Glutamatergic neuron (in vitro differentiated cells): ENCODE data around the gene MYO18B. TPM values are rescaled to one million over a fixed set of nuclear protein-coding genes. Genes with fewer than 3 reads are reported as not detected.

Source experiments
- DNase-seq: peaks from one replicate; pipeline ENCODE4 v3.0.0; 2022
- H3K27ac Mint-ChIP-seq: one replicate; pipeline ENCODE4 v1.8.0; 2020; ENCODE audit warnings: mild to moderate bottlenecking, mixed read lengths, inconsistent platforms; ENCODE audit not compliant: unreplicated experiment
- H3K27me3 Mint-ChIP-seq: one replicate; pipeline ENCODE4 v1.8.0; 2020; ENCODE audit warnings: mild to moderate bottlenecking, moderate library complexity, mixed read lengths, inconsistent platforms; ENCODE audit not compliant: unreplicated experiment
- H3K36me3 Mint-ChIP-seq: one replicate; pipeline ENCODE4 v1.8.0; 2020; ENCODE audit warnings: mild to moderate bottlenecking, mixed read lengths, inconsistent platforms; ENCODE audit not compliant: unreplicated experiment
- H3K4me1 Mint-ChIP-seq: one replicate; pipeline ENCODE4 v1.8.0; 2020; ENCODE audit warnings: mild to moderate bottlenecking, low read depth, mixed read lengths, inconsistent platforms; ENCODE audit not compliant: unreplicated experiment
- H3K4me3 Mint-ChIP-seq: one replicate; pipeline ENCODE4 v1.8.0; 2020; ENCODE audit warnings: mild to moderate bottlenecking, mixed read lengths, inconsistent platforms; ENCODE audit not compliant: unreplicated experiment
- H3K9me3 Mint-ChIP-seq: one replicate; pipeline ENCODE4 v1.8.0; 2020; ENCODE audit warnings: mild to moderate bottlenecking, moderate library complexity, mixed read lengths, inconsistent platforms; ENCODE audit not compliant: unreplicated experiment
- total RNA-seq: library from RNA; stranded (reverse); fragmentation: NEBNext Ultra II Directional; extraction: Animal tissue kit (Norgen Biotek cat#: 25700); gene quantifications from one replicate; pipeline ENCODE4 v1.2.1, GENCODE V29; 2021; ENCODE audit not compliant: unreplicated experiment
- TF ChIP-seq, protein P1 (sequence below): fragments of 200-600 bp; sonication (generic); IDR thresholded peaks from one replicate; pipeline ENCODE4 v1.5.0; 2021; ENCODE audit not compliant: partially characterized antibody, unreplicated experiment

MYO18B gene
- total RNA-seq, 1 donor from 2014 or later: 0.25 TPM

DNA sequence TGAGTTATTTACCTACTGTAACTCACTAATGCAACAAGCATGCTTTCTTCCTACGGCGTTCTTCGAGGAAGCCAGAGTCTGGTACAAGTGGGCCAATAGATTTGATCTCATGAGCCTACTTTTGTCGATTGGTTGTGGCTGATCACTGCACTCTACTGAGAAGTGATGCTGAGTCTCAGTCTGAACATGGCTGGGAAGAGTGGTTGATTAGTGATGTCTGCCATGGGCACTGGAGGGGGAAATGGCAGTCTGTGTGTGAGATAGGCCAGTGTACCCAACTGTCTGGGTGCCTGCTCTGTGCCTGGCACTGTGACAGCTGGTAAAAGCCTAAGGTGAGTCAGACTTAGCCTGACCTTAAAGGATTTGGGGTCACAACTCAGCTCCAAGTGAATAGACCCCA, 28.3 kb downstream of the MYO18B start:
- no peak for DNase-seq
- H3K36me3 Mint-ChIP-seq: peaks cover 16% of the 10 kb centered on the region
- H3K9me3 Mint-ChIP-seq: peaks cover 7% of the 10 kb centered on the region
- no peak overlapping the region for H3K4me3 Mint-ChIP-seq
- H3K4me1 Mint-ChIP-seq: peaks cover under 1% of the 10 kb centered on the region
- no peak overlapping the region for H3K27ac Mint-ChIP-seq
- TF ChIP-seq, protein P1, sequence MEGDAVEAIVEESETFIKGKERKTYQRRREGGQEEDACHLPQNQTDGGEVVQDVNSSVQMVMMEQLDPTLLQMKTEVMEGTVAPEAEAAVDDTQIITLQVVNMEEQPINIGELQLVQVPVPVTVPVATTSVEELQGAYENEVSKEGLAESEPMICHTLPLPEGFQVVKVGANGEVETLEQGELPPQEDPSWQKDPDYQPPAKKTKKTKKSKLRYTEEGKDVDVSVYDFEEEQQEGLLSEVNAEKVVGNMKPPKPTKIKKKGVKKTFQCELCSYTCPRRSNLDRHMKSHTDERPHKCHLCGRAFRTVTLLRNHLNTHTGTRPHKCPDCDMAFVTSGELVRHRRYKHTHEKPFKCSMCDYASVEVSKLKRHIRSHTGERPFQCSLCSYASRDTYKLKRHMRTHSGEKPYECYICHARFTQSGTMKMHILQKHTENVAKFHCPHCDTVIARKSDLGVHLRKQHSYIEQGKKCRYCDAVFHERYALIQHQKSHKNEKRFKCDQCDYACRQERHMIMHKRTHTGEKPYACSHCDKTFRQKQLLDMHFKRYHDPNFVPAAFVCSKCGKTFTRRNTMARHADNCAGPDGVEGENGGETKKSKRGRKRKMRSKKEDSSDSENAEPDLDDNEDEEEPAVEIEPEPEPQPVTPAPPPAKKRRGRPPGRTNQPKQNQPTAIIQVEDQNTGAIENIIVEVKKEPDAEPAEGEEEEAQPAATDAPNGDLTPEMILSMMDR: no peak
- peaks cover 3% of the 10 kb centered on the region for H3K27me3 Mint-ChIP-seq

DNA sequence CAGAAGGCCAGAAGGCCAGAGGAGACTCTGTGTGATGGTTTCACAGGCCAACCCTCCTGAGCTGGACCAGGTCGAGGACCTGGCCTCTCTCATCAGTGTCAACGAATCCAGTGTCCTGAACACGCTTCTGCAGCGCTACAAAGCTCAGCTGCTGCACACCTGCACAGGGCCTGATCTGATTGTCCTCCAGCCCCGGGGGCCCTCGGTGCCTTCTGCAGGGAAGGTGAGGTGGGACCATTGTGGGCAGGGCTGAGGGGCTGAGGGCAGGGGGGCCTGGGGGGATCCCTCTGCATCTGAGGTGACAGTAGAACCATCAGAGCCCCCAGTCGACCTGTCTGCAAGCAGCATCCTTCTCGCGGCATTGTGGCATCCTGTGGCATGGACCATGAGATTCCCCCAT, 30.3 kb downstream of the MYO18B start:
- peaks cover 5% of the 10 kb centered on the region for H3K9me3 Mint-ChIP-seq
- no peak for DNase-seq
- peaks cover 6% of the 10 kb centered on the region for H3K36me3 Mint-ChIP-seq
- TF ChIP-seq, protein P1: no peak
- no peak overlapping the region for H3K27ac Mint-ChIP-seq
- H3K4me1 Mint-ChIP-seq: peaks cover 8% of the 10 kb centered on the region
- peaks cover 4% of the 10 kb centered on the region for H3K27me3 Mint-ChIP-seq
- H3K4me3 Mint-ChIP-seq: no peak overlapping the region

DNA sequence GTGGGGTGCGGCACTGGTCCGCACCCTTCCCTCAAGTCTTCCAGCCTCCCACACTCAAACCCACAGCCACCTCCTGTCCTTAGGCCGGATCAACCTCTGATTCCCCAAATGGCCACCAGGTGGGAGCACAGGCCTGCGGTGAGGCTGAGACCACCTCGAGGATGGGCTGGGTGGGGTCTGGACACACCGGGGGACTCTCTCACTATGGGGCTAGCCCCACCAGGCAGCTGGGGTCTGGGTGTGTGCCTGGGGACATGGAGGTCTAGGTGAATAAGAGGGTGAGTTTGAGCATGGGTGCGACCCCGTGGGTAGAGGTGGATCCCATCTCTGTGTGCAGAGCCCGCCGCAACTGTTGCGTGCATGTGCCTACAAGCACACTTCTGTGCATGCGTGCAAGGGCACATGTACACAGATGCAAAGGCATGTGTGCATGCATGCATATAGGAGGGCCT, 32.6 kb downstream of the MYO18B start:
- DNase-seq: peak; percentile 86
- TF ChIP-seq, protein P1: peak; percentile 90
- Mint-ChIP-seq H3K27ac (no peak overlapping the region), H3K4me1 (peaks cover 9% of the 10 kb centered on the region), H3K4me3 (no peak overlapping the region), H3K36me3 (no peaks in the 10 kb centered on the region), H3K9me3 (peaks cover 2% of the 10 kb centered on the region), H3K27me3 (peaks cover 4% of the 10 kb centered on the region)

DNA sequence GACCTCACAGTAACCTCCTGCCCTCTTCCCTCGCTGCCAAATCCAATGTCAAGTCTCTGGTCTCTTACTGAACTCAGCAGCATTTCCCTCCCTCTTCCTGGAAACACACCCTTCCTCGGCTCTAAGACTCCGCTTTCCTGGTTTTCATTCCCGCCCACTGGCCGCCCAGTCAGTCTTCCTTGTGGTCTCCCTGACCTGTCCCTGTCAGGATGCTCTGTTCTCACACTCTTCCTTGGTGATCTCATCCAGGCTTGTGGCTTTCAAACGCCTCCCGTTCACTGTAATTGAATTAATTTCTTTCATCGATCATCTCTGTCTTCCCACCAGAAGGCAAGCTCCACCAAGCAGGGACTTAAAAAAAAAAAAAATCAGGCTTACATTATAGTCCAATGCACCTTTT, 33.5 kb downstream of the MYO18B start:
- H3K27me3 Mint-ChIP-seq: peaks cover 5% of the 10 kb centered on the region
- H3K4me3 Mint-ChIP-seq: peak overlapping the region; percentile 30
- H3K4me1 Mint-ChIP-seq: peaks cover 9% of the 10 kb centered on the region
- H3K27ac Mint-ChIP-seq: peak overlapping the region; percentile 79
- H3K36me3 Mint-ChIP-seq: no peaks in the 10 kb centered on the region
- peak; percentile 83 for DNase-seq
- TF ChIP-seq, protein P1: no peak
- peaks cover under 1% of the 10 kb centered on the region for H3K9me3 Mint-ChIP-seq

DNA sequence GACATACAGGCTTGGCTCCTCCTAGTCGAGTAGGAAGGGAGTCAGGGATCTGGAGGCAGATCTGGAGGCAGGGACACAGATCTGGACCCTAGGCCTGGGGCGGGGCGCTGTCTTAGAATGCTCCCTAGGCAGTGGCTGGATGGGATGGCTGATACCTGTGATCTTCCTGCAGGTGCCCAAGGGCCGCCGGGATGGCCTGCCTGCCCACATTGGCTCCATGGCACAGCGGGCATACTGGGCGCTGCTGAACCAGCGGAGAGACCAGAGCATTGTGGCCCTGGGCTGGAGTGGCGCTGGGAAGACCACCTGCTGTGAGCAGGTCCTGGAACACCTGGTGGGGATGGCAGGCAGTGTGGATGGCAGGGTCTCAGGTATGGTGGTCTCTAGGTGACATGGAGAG, 35.4 kb downstream of the MYO18B start:
- Mint-ChIP-seq H3K9me3 (peaks cover 7% of the 10 kb centered on the region), H3K36me3 (peaks cover 4% of the 10 kb centered on the region), H3K4me1 (peaks cover 15% of the 10 kb centered on the region), H3K27ac (no peak overlapping the region), H3K4me3 (no peak overlapping the region), H3K27me3 (peaks cover 8% of the 10 kb centered on the region)
- TF ChIP-seq, protein P1: no peak
- no peak for DNase-seq
